GM12878 (cell line): ENCODE results near the gene BMERB1. TPM values are rescaled to one million over a fixed set of nuclear protein-coding genes. Genes with fewer than 3 reads are reported as not detected.

ENCODE experiments used
- ATAC-seq: fragments of 200-7000 bp; cut with Tn5 transposase; 3 replicates; pipeline ENCODE4 v1.9.1; 2020; ENCODE audit warnings: mild to moderate bottlenecking, moderate library complexity
- BruUV-seq: library from RNA; stranded (reverse); fragments of 400-500 nt; replicated peaks from 2 replicates; lab custom pipeline; 2021; lab: Mats Ljungman, UMichigan
- CTCF ChIA-PET: fragments of 300-600 bp; sonication (Branson Sonifier 250); formaldehyde crosslinking; extraction: SDS; loops from one replicate; lab custom pipeline; 2021; ENCODE audit warnings: inconsistent platforms; lab: Yijun Ruan, JAX
- POLR2A ChIA-PET: fragments of 350-600 bp; formaldehyde crosslinking; extraction: SDS; loops from one replicate; lab custom pipeline; 2021; ENCODE audit warnings: inconsistent platforms; lab: Charles Lee
- RAD21 ChIA-PET: fragments of 300-600 bp; sonication (Branson Sonifier 250); formaldehyde crosslinking; loops from one replicate; lab custom pipeline; 2023; ENCODE audit warnings: antibody characterized with exemption; ENCODE audit not compliant: unreplicated experiment; lab: Charles Lee
- SMC1A ChIA-PET: fragments of 300-600 bp; sonication (Branson Sonifier 250); formaldehyde crosslinking; loops from one replicate; lab custom pipeline; 2023; ENCODE audit not compliant: unreplicated experiment, uncharacterized antibody; lab: Charles Lee
- DNase-seq: peaks from one replicate; pipeline ENCODE4 v3.0.0-alpha.2; 2011; ENCODE audit warnings: low read depth, low spot score
- FAIRE-seq: peaks from 3 replicates; lab custom pipeline; 2011; peaks lifted over from hg19 to GRCh38; lab: Jason Lieb, UNC
- H2AFZ ChIP-seq: 2 replicates; pipeline ENCODE4 v1.6.0; 2011; ENCODE audit warnings: low read depth, low read length, control low read depth; ENCODE audit not compliant: control insufficient read depth
- H3K27ac ChIP-seq: 2 replicates; pipeline ENCODE4 v1.5.1; 2011; ENCODE audit warnings: control low read depth; ENCODE audit not compliant: control insufficient read depth, insufficient read depth
- H3K27me3 ChIP-seq, 2 experiments: replicated peaks in 1 of 2; 2 replicates each; pipeline versions ENCODE4 v1.6.0 to v1.6.1; 2011; ENCODE audit warnings: low read length in 1 of 2; ENCODE audit not compliant: control insufficient read depth in 2 of 2, insufficient read depth in 2 of 2
- H3K36me3 ChIP-seq, 2 experiments: 2 replicates each; pipeline ENCODE4 v1.5.1; 2011; ENCODE audit warnings: low read length in 1 of 2; ENCODE audit not compliant: control insufficient read depth in 2 of 2, insufficient read depth in 2 of 2
- H3K4me1 ChIP-seq: 2 replicates; pipeline ENCODE4 v1.6.1; 2011; ENCODE audit warnings: mild to moderate bottlenecking, low read length, moderate library complexity, mixed read lengths; ENCODE audit not compliant: control insufficient read depth, insufficient read depth
- H3K4me2 ChIP-seq: 2 replicates; pipeline ENCODE4 v1.6.0; 2011; ENCODE audit warnings: control low read depth; ENCODE audit not compliant: control insufficient read depth, insufficient read depth
- H3K4me3 ChIP-seq: fragments of 200-600 bp; sonication (generic); 2 replicates; pipeline ENCODE4 v1.5.1; 2016
- H3K79me2 ChIP-seq: 2 replicates; pipeline ENCODE4 v1.6.0; 2011; ENCODE audit warnings: low read length; ENCODE audit not compliant: control insufficient read depth, insufficient read depth
- H3K9ac ChIP-seq: 2 replicates; pipeline ENCODE4 v1.8.0; 2011; ENCODE audit warnings: low read length, control low read depth, mixed read lengths; ENCODE audit not compliant: control insufficient read depth, insufficient read depth
- H3K9me3 ChIP-seq: replicated peaks from 3 replicates; pipeline ENCODE4 v1.5.1; 2011; ENCODE audit warnings: mild to moderate bottlenecking, low read length; ENCODE audit not compliant: control insufficient read depth, insufficient read depth
- H4K20me1 ChIP-seq: 2 replicates; pipeline ENCODE4 v1.6.0; 2011; ENCODE audit not compliant: control insufficient read depth, insufficient read depth
- ATF7 ChIP-seq: fragments of 450-650 bp; IDR thresholded peaks from 2 replicates; pipeline ENCODE4 v1.6.1; 2016; ENCODE audit warnings: low read depth, mild to moderate bottlenecking
- DPF2 ChIP-seq: fragments of 450-650 bp; IDR thresholded peaks from 2 replicates; pipeline ENCODE4 v1.6.1; 2017; ENCODE audit warnings: mild to moderate bottlenecking
- EED ChIP-seq: sonication (generic); IDR thresholded peaks from 2 replicates; pipeline ENCODE4 v1.6.1; 2016; ENCODE audit warnings: antibody characterized with exemption, low read depth
- NRF1 ChIP-seq: conservative IDR thresholded peaks from 2 replicates; pipeline ENCODE4 v1.6.1; 2011; ENCODE audit warnings: mild to moderate bottlenecking, low read depth, low read length, improper control_type of control experiment
- SIN3A ChIP-seq: IDR thresholded peaks from 2 replicates; pipeline ENCODE4 v1.6.1; 2012; ENCODE audit warnings: low read depth, low read length, improper control_type of control experiment
- TCF12 ChIP-seq: IDR thresholded peaks from 2 replicates; pipeline ENCODE4 v1.6.1; 2011; ENCODE audit warnings: low read depth, mild to moderate bottlenecking, low read length
- WGBS: methylation state at CpG from one replicate; pipeline ENCODE4 v1.1.6; 2016; ENCODE audit warnings: low lambda C conversion rate; ENCODE audit not compliant: insufficient replicate concordance, insufficient coverage; ENCODE audit errors: missing lambda C conversion rate; 5-methylcytosine and 5-hydroxymethylcytosine counted together
- in situ Hi-C: fragments of 300-500 bp; cut with MboI; formaldehyde crosslinking; loops from 9 replicates; pipeline ENCODE4 v1.14.3; 2018; ENCODE audit warnings: mixed read lengths
- intact Hi-C: fragments of 100-400 bp; cut with micrococcal nuclease; formaldehyde crosslinking; loops from one replicate; pipeline ENCODE4 v1.14.2; 2022; ENCODE audit not compliant: unreplicated experiment
- polyA plus RNA-seq, 11 experiments: library from polyadenylated mRNA; depleted of rRNA in 4 of 11; unstranded in 6 of 11; stranded (reverse) in 5 of 11; fragments of >200 nt; fragmentation: Nextera tagmentation in 4 of 11; fragmentation: Illumina TruSeq in 1 of 11; extraction: Ambion mirVana in 4 of 11; extraction: Trizol in 1 of 11; gene quantifications; 1 replicate in 1 of 11; 2 replicates in 10 of 11; pipeline versions ENCODE4 v1.2.1 to v1.2.3, GENCODE V29; 2011 to 2016; ENCODE audit warnings: inconsistent platforms in 2 of 11, missing spikeins in 2 of 11, low read depth in 1 of 11
- total RNA-seq, 4 experiments: library from RNA; depleted of rRNA in 3 of 4; stranded (reverse); fragments of >200 nt in 3 of 4; fragmentation: Illumina TruSeq in 1 of 4; extraction: Trizol in 1 of 4; gene quantifications; 2 replicates each; pipeline versions ENCODE4 v1.2.1 to v1.2.3, GENCODE V29; 2013 to 2021
- TF ChIP-seq, protein P1 (sequence below): fragments of 450-650 bp; IDR thresholded peaks from 2 replicates; pipeline ENCODE4 v1.6.1; 2017; ENCODE audit warnings: antibody characterized with exemption, mild to moderate bottlenecking, moderate library complexity
- TF ChIP-seq, protein P2 (sequence below): fragments of 450-650 bp; IDR thresholded peaks from 2 replicates; pipeline ENCODE4 v1.6.1; 2017; ENCODE audit warnings: mild to moderate bottlenecking, moderate library complexity
- TF ChIP-seq, protein P3 (sequence below): fragments of 450-650 bp; IDR thresholded peaks from 2 replicates; pipeline ENCODE4 v1.6.1; 2017; ENCODE audit warnings: borderline replicate concordance
- TF ChIP-seq, protein P4 (sequence below): IDR thresholded peaks from 2 replicates; pipeline ENCODE4 v1.6.1; 2011; ENCODE audit warnings: borderline replicate concordance, low read depth, mild to moderate bottlenecking, moderate library complexity, mixed read lengths, low read length; ENCODE audit not compliant: insufficient read depth; ENCODE audit errors: extremely low read length
- TF ChIP-seq, protein P5 (sequence below): IDR thresholded peaks from 2 replicates; pipeline ENCODE4 v1.6.1; 2011; ENCODE audit warnings: mild to moderate bottlenecking, low read depth, low read length, moderate library complexity; ENCODE audit not compliant: insufficient replicate concordance

The BMERB1 gene
- total and polyA plus RNA-seq, 10 of the 15 experiments (the other 5 are each of a cell fraction or from before 2014, with no cell fraction given) = 0.05 to 0.68 (median 0.34) TPM

DNA sequence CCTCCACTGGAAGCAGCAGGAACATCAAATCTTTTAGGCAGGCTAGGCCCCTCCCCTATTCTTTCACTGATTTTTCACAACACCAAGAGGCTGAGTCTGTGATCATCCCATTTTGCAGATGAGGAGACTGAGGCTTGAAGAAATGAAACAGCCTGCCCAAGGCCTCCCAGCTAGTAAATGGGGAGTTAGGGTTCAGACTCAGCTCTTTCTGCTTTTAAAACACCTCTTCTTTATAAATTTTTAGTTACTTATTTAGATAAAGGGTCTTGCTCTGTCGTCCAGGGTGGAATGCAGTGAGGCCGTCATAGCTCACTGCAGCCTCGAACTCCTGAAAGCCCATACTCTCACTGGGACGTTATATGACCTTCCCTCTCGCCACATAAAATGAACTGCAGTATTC, 82.2 kb downstream of the BMERB1 start:
- H3K36me3 ChIP-seq = no peaks in the 10 kb centered on the region
- in situ Hi-C loops = no loop called here
- no peaks in the 10 kb centered on the region for H4K20me1 ChIP-seq
- H3K4me1 ChIP-seq = no peaks in the 10 kb centered on the region
- ATAC-seq (no peak), DNase-seq (no peak), FAIRE-seq (no peak)
- no peak overlapping the region for H3K9ac ChIP-seq
- SMC1A ChIA-PET = no interaction called here
- no peak overlapping the region for H3K27ac ChIP-seq
- intact Hi-C loops = no loop called here
- no TSS peak for BruUV-seq
- WGBS = 45% methylated on average over 5 of the region's 5 CpGs
- H3K79me2 ChIP-seq = no peaks in the 10 kb centered on the region
- POLR2A ChIA-PET = no interaction called here
- RAD21 ChIA-PET = no interaction called here
- no peaks in the 10 kb centered on the region for H3K9me3 ChIP-seq
- no peak overlapping the region for H3K4me3 ChIP-seq
- no peak overlapping the region for H3K4me2 ChIP-seq
- CTCF ChIA-PET = interaction anchor here (1.0 kb wide), 1 partner anchor 35 kb away, joined by 3 read pairs; no protein-coding TSS in a partner anchor
- H2AFZ ChIP-seq = no peak overlapping the region
- H3K27me3 ChIP-seq = no peaks in the 10 kb centered on the region; a peak in 1 of 4 replicates
- TF ChIP-seq ATF7 (no peak), TCF12 (no peak), NRF1 (no peak), EED (no peak), SIN3A (no peak), DPF2 (no peak)
- TF ChIP-seq, protein P1, sequence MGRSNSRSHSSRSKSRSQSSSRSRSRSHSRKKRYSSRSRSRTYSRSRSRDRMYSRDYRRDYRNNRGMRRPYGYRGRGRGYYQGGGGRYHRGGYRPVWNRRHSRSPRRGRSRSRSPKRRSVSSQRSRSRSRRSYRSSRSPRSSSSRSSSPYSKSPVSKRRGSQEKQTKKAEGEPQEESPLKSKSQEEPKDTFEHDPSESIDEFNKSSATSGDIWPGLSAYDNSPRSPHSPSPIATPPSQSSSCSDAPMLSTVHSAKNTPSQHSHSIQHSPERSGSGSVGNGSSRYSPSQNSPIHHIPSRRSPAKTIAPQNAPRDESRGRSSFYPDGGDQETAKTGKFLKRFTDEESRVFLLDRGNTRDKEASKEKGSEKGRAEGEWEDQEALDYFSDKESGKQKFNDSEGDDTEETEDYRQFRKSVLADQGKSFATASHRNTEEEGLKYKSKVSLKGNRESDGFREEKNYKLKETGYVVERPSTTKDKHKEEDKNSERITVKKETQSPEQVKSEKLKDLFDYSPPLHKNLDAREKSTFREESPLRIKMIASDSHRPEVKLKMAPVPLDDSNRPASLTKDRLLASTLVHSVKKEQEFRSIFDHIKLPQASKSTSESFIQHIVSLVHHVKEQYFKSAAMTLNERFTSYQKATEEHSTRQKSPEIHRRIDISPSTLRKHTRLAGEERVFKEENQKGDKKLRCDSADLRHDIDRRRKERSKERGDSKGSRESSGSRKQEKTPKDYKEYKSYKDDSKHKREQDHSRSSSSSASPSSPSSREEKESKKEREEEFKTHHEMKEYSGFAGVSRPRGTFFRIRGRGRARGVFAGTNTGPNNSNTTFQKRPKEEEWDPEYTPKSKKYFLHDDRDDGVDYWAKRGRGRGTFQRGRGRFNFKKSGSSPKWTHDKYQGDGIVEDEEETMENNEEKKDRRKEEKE = no peak
- TF ChIP-seq, protein P2, sequence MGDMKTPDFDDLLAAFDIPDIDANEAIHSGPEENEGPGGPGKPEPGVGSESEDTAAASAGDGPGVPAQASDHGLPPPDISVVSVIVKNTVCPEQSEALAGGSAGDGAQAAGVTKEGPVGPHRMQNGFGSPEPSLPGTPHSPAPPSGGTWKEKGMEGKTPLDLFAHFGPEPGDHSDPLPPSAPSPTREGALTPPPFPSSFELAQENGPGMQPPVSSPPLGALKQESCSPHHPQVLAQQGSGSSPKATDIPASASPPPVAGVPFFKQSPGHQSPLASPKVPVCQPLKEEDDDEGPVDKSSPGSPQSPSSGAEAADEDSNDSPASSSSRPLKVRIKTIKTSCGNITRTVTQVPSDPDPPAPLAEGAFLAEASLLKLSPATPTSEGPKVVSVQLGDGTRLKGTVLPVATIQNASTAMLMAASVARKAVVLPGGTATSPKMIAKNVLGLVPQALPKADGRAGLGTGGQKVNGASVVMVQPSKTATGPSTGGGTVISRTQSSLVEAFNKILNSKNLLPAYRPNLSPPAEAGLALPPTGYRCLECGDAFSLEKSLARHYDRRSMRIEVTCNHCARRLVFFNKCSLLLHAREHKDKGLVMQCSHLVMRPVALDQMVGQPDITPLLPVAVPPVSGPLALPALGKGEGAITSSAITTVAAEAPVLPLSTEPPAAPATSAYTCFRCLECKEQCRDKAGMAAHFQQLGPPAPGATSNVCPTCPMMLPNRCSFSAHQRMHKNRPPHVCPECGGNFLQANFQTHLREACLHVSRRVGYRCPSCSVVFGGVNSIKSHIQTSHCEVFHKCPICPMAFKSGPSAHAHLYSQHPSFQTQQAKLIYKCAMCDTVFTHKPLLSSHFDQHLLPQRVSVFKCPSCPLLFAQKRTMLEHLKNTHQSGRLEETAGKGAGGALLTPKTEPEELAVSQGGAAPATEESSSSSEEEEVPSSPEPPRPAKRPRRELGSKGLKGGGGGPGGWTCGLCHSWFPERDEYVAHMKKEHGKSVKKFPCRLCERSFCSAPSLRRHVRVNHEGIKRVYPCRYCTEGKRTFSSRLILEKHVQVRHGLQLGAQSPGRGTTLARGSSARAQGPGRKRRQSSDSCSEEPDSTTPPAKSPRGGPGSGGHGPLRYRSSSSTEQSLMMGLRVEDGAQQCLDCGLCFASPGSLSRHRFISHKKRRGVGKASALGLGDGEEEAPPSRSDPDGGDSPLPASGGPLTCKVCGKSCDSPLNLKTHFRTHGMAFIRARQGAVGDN = no peak
- TF ChIP-seq, protein P3, sequence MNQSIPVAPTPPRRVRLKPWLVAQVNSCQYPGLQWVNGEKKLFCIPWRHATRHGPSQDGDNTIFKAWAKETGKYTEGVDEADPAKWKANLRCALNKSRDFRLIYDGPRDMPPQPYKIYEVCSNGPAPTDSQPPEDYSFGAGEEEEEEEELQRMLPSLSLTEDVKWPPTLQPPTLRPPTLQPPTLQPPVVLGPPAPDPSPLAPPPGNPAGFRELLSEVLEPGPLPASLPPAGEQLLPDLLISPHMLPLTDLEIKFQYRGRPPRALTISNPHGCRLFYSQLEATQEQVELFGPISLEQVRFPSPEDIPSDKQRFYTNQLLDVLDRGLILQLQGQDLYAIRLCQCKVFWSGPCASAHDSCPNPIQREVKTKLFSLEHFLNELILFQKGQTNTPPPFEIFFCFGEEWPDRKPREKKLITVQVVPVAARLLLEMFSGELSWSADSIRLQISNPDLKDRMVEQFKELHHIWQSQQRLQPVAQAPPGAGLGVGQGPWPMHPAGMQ = no peak
- TF ChIP-seq, protein P4, sequence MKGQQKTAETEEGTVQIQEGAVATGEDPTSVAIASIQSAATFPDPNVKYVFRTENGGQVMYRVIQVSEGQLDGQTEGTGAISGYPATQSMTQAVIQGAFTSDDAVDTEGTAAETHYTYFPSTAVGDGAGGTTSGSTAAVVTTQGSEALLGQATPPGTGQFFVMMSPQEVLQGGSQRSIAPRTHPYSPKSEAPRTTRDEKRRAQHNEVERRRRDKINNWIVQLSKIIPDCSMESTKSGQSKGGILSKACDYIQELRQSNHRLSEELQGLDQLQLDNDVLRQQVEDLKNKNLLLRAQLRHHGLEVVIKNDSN = no peak
- TF ChIP-seq, protein P5, sequence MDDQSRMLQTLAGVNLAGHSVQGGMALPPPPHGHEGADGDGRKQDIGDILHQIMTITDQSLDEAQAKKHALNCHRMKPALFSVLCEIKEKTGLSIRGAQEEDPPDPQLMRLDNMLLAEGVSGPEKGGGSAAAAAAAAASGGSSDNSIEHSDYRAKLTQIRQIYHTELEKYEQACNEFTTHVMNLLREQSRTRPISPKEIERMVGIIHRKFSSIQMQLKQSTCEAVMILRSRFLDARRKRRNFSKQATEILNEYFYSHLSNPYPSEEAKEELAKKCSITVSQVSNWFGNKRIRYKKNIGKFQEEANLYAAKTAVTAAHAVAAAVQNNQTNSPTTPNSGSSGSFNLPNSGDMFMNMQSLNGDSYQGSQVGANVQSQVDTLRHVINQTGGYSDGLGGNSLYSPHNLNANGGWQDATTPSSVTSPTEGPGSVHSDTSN = no peak
